ENCODE results near the gene VMP1. TPM values are rescaled to one million over a fixed set of nuclear protein-coding genes. Genes with fewer than 3 reads are reported as not detected.
"Not testable (repeated sequence)": the region's sequence is repeated elsewhere in the genome, so short reads cannot be mapped to it uniquely, and the experiment has no call there.

The VMP1 gene
- total RNA-seq, 1 donor = 608 TPM

DNA sequence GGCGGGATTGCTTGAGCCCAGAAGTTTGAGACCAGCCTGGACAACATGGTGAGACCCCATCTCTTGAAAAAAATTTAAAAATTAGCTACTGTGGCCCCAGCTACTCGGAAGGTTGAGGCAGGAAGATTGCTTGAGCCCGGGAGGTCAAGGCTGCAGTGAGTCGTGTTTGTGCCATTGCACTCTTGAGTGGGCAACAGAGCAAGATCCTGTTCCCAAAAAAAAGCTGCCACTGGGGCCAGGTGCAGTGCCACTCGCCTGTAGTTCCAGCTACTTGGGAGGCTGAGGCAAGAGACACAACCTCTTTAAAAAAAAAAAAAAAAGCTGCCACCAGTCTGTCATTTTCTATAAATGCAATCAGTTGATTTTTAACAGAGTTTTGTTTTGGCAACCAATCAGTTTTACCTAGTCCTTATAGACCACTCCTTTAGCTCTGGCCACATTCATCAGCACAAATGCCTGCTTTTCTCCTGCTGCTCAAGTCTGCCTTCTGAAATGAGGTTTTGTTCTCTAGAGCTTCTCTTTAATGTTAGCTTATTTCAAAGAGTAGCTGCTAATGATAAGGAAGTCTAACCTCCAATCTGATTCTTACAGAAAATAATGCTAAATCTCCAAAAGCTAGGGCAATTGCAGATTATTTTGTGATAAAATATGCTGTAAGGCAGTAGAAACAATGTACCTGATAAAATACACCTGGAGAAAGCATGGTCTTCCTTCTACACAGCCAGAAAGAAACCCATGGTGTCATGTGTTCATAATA is 120.4 kb downstream of the VMP1 start:
- DNase-seq (ENCODE audit: low read depth) = no peak
- no peak overlapping the region for H3K4me3 ChIP-seq (ENCODE audit: low read depth, low read length)
- TF ChIP-seq, protein P1, sequence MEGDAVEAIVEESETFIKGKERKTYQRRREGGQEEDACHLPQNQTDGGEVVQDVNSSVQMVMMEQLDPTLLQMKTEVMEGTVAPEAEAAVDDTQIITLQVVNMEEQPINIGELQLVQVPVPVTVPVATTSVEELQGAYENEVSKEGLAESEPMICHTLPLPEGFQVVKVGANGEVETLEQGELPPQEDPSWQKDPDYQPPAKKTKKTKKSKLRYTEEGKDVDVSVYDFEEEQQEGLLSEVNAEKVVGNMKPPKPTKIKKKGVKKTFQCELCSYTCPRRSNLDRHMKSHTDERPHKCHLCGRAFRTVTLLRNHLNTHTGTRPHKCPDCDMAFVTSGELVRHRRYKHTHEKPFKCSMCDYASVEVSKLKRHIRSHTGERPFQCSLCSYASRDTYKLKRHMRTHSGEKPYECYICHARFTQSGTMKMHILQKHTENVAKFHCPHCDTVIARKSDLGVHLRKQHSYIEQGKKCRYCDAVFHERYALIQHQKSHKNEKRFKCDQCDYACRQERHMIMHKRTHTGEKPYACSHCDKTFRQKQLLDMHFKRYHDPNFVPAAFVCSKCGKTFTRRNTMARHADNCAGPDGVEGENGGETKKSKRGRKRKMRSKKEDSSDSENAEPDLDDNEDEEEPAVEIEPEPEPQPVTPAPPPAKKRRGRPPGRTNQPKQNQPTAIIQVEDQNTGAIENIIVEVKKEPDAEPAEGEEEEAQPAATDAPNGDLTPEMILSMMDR (IDR thresholded peaks at IDR 0.05; ENCODE audit: insufficient read depth, low read depth, low read length) = no peak

DNA sequence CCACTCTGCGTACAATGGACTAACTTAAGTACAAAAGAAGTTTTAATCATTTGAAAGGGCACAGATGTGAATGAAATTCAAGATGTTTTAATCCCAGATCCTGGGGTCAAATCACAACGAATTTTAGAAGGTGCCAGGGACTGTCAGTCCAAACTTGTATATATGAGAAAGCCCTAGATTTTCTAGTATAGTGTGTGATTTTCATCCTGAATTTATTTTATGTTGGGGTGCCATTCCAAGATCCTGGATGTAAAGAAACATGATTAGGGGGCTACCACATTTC is 121.0 kb downstream of the VMP1 start:
- no peak overlapping the region for H3K4me3 ChIP-seq (ENCODE audit: low read depth, low read length)
- TF ChIP-seq, protein P1 (IDR thresholded peaks at IDR 0.05; ENCODE audit: insufficient read depth, low read depth, low read length) = no peak
- no peak for DNase-seq (ENCODE audit: low read depth)

DNA sequence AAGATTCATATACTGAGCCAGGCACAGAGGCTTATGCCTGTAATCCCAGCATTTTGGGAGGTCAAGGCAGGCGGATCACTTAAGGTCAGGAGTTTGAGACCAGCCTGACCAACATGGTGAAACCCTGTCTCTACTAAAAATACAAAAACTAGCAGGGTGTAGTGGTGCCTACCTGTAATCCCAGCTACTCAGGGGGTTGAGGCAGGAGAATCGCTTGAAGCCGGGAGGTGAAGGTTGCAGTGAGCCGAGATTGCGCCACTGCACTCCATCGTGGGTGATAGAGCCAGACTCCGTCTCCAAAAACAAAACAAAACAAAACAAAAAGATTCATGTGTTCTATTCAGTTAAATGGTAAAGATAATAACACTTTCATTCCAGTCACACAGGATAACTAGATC is 121.4 kb downstream of the VMP1 start:
- H3K4me3 ChIP-seq (ENCODE audit: low read depth, low read length) = peak overlapping the region; percentile 35
- not testable (repeated sequence) for DNase-seq (ENCODE audit: low read depth)

DNA sequence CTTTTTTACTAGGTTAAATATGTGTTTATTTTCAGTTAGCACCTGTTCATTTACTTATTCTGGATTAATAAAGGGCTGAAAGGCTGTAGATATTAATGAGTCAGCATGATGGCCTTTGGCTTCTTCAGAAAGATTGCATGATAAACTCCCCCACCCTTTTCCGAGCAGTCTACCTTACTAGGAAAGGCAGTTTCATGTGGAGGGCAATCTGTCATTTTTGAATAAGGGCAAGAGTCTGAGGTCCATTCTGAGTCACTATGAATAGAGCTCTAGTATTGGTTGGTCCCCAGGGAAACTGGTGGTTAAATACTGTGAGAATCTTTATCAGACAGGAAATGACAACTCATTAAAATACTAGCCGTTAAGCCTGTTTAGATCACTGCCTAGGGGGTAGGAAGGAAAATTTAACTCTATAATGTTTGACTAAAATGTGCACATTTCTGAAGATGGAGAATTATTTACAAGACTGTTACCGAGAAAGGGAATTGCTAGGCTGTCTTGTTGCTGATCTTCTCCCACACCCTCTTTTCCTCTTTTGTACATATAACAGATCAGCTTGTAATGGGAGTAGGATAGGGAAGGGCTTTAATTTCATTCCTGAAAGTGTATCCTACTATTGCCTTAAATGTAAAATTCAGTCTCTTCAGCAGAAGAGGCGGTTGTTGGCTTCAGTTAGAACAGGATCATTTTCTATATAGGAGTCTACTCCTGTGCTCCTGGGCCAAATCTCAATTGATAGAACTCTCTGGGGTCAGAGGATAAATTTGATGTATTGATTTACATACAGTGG is 122.0 kb downstream of the VMP1 start:
- peak; percentile 99 for DNase-seq (ENCODE audit: low read depth)
- H3K4me3 ChIP-seq (ENCODE audit: low read depth, low read length) = peak overlapping the region; percentile 35
- TF ChIP-seq, protein P1 (IDR thresholded peaks at IDR 0.05; ENCODE audit: insufficient read depth, low read depth, low read length) = no peak

DNA sequence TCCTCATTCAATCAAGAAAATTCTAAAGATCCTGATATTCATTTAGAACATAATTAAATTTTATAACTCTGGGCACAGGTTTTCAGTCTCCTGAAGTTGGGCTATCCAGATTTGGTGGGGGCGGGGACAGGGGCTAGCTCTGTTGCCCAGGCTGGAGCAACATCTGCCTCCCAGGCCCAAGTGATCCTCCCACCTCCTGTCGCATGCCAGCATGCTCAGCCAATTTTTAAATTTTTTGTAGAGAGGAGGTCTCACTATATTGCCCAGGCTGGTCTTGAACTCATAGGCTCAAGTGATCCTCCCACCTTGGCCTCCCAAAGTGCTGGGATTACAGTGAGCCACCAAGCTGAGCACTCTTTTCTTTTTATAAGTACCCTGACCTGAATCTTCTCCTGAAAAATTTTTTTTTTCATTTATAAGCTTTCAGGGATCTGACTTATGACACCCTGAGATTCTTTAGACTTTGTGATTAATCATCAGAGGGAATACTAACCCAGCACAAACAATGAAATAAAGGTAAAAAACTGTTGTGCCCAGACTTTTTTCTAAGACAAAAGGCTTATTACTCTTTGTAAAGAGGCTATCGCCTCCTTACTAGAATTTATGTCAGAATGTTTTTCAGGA is 122.7 kb downstream of the VMP1 start:
- TF ChIP-seq, protein P1 (IDR thresholded peaks at IDR 0.05; ENCODE audit: insufficient read depth, low read depth, low read length) = no peak
- DNase-seq (ENCODE audit: low read depth) = peak; percentile 66
- no peak overlapping the region for H3K4me3 ChIP-seq (ENCODE audit: low read depth, low read length)

DNA sequence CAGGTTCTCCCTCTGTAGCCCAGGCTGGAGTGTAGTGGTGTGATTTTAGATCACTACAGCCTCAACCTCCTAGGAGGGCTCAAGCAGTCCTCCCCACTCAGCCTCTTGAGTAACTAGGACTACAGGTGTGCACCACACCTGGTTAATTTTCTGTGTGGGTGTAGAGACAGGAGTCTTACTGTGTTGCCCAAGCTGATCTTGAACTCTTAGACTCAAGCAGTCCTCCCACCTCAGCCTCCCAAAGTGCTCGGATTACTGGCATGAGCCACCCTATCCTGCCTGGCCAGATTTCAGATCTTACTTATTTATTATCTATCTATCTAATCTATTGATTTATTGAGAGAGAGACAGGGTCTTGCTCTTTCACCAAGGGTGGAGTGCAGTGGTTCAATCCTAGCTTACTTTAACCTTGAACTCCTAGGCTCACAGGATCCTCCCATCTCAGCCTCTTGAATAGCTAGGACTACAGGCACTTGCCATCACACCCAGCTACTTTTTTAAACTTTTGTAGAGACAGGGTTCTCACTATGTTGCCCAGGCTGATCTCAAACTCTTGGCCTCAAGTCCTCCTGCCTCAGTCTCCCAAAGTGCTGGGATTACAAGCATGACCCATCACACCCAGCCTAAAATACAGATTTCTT is 123.5 kb downstream of the VMP1 start:
- DNase-seq (ENCODE audit: low read depth) = no peak

More for the DNA sequence above, 123.5 kb downstream of the VMP1 start:
- no peak overlapping the region for H3K4me3 ChIP-seq (ENCODE audit: low read depth, low read length)
- TF ChIP-seq, protein P1 (IDR thresholded peaks at IDR 0.05; ENCODE audit: insufficient read depth, low read depth, low read length) = no peak

Data from fibroblast of villous mesenchyme (primary cell).